GM23248 (cell line): ENCODE measurements around the gene CBFA2T3.

Source experiments
- EZH2 ChIP-seq: fragments of 200-600 bp; sonication (generic); IDR thresholded peaks from 2 replicates; pipeline ENCODE4 v1.6.1; 2018; ENCODE audit warnings: antibody characterized with exemption, mild to moderate bottlenecking; ENCODE audit not compliant: insufficient read depth, poor library complexity, severe bottlenecking
- EZH2phosphoT487 ChIP-seq: fragments of 200-600 bp; sonication (generic); IDR thresholded peaks from 2 replicates; pipeline ENCODE4 v1.6.1; 2018; ENCODE audit warnings: antibody characterized with exemption, moderate library complexity, mild to moderate bottlenecking, low read depth; ENCODE audit not compliant: insufficient read depth

GRCh38 chr16:88835383-88835782 is 141.6 kb downstream of the CBFA2T3 start:
- TF ChIP-seq EZH2phosphoT487 (no peak), EZH2 (no peak)
